ENCODE data around the gene SRP54. TPM values are rescaled to one million over a fixed set of nuclear protein-coding genes. Genes with fewer than 3 reads are reported as not detected.
"Not testable (repeated sequence)": the region's sequence is repeated elsewhere in the genome, so short reads cannot be mapped to it uniquely, and the experiment has no call there.

The SRP54 gene
- polyA plus RNA-seq, 1 experiment: 84.2 TPM

DNA sequence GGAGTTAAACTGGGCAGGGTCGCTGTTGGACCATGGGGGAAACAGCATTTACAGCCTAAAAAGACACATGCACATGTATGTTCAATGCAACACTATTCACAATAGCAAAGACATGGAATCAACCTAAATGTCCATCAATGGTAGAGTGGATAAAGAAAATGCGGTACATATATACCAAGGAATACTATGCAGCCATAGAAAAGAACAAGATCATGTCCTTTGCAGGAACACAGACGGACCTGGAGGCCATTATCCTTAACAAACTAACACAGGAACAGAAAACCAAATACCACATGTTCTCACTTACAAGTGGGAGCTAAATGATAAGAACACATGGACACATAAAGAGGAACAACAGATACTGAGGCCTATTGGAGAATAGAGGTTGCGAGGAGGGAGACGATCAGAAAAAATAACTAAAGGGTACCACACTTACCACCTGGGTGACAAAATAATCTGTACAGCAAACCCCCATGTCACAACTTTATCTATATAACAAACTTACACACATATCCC is 25.0 kb upstream of the SRP54 start:
- Histone ChIP-seq H3K9me3 (ENCODE audit: control insufficient read depth, insufficient read depth, low read length) (no peaks in the 10 kb centered on the region), H3K27me3 (ENCODE audit: control insufficient read depth, insufficient read depth, low read length) (no peaks in the 10 kb centered on the region), H3K4me3 (ENCODE audit: low read depth, low read length) (no peak overlapping the region), H3K27ac (ENCODE audit: low read depth, low read length) (no peak overlapping the region)
- POLR2A ChIA-PET: no interaction called here
- no peak for DNase-seq (ENCODE audit: low read depth, low spot score)
- CTCF ChIA-PET: no interaction called here
- TF ChIP-seq, protein P1, sequence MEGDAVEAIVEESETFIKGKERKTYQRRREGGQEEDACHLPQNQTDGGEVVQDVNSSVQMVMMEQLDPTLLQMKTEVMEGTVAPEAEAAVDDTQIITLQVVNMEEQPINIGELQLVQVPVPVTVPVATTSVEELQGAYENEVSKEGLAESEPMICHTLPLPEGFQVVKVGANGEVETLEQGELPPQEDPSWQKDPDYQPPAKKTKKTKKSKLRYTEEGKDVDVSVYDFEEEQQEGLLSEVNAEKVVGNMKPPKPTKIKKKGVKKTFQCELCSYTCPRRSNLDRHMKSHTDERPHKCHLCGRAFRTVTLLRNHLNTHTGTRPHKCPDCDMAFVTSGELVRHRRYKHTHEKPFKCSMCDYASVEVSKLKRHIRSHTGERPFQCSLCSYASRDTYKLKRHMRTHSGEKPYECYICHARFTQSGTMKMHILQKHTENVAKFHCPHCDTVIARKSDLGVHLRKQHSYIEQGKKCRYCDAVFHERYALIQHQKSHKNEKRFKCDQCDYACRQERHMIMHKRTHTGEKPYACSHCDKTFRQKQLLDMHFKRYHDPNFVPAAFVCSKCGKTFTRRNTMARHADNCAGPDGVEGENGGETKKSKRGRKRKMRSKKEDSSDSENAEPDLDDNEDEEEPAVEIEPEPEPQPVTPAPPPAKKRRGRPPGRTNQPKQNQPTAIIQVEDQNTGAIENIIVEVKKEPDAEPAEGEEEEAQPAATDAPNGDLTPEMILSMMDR (IDR thresholded peaks at IDR 0.05; ENCODE audit: low read depth, low read length): no peak

DNA sequence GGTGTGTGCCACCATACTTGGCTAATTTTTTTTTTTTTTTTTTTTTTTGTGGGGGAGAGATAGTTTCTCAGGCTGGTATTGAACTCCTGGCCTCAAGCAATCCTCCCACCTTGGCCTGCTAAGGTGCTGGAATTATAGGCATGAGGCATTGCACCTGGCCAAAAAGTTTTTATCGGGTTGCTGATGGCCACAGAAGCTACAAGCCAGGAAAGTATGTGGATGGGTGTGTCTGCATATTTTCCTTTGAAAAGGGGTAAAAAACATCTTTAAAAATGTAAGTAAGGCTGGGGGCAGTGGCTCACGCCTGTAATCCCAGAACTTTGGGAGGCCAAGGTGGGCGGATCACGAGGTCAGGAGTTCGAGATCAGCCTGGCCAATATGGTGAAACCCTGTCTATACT is 20.7 kb upstream of the SRP54 start:
- POLR2A ChIA-PET: interaction anchor here (1.0 kb wide), 1 partner anchor 19 kb away, joined by 6 read pairs; no protein-coding TSS in a partner anchor

DNA sequence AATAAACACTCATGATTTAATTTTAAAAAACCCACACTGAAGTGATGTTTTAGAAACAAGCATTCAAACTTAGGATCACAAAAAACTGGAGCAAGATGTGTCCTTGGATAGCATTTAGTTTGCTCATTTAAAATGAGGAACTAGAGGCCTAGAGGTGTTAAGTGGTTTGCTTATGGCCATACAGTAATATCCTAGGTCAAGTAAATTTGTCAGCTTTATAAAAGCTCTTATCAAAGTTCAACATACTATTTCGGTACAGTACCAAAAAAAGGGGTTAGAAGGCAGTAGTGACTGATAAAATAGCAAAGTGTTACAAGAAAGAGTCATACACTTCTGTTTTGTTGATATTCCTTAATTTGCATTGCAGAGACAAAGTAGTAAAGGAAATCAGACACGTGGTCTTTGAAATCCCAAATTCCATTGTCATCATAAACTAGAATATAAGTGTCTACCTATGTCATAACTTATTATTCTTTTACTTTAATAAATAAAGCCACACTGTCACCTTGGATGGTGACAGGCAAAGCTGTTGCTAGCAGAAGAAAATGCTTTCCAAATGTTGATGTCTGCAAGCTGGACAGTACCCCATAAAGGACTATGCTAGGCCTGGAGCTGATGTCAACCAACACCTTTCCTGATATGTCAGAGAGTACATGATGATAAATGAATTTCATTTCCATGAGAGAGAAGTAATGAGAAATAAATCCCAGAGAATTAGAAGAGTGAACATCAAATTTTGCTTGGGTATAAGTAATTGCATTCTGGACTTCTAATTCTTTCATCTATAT is 17.6 kb upstream of the SRP54 start:
- Histone ChIP-seq H3K4me3 (ENCODE audit: low read depth, low read length) (no peak overlapping the region), H3K9me3 (ENCODE audit: control insufficient read depth, insufficient read depth, low read length) (no peaks in the 10 kb centered on the region), H3K27me3 (ENCODE audit: control insufficient read depth, insufficient read depth, low read length) (no peaks in the 10 kb centered on the region), H3K27ac (ENCODE audit: low read depth, low read length) (no peak overlapping the region)
- TF ChIP-seq, protein P1 (IDR thresholded peaks at IDR 0.05; ENCODE audit: low read depth, low read length): no peak
- POLR2A ChIA-PET: no interaction called here
- DNase-seq (ENCODE audit: low read depth, low spot score): no peak
- CTCF ChIA-PET: no interaction called here

More for the DNA sequence above, 20.7 kb upstream of the SRP54 start:
- CTCF ChIA-PET: interaction anchor here (0.6 to 0.7 kb wide), 2 partner anchors 273 to 289 kb away, joined by 3 to 5 read pairs; no protein-coding TSS in a partner anchor
- not testable (repeated sequence) for H3K27ac ChIP-seq (ENCODE audit: low read depth, low read length); H3K27me3 ChIP-seq (ENCODE audit: control insufficient read depth, insufficient read depth, low read length); H3K4me3 ChIP-seq (ENCODE audit: low read depth, low read length); H3K9me3 ChIP-seq (ENCODE audit: control insufficient read depth, insufficient read depth, low read length); DNase-seq (ENCODE audit: low read depth, low spot score)

DNA sequence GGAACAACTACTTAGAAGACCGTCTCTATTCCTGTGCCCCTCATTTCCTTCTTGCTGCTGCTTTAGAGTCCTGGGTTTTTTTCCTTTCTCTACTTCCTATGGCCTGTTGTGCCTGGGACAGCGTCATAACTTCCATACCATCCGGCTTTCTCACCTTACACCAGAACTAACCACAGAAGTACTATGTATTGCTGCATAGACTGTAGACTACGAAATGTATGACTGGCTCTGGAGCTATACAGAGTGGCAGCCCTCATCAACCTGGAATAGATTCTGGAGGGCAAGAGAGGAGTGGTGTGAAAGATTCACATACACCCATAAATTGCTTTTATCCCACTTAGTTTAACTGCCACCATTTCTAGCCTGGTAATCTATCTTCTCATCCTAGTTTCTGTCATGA is 16.9 kb upstream of the SRP54 start:
- Histone ChIP-seq H3K4me3 (ENCODE audit: low read depth, low read length) (no peak overlapping the region), H3K27me3 (ENCODE audit: control insufficient read depth, insufficient read depth, low read length) (no peaks in the 10 kb centered on the region), H3K9me3 (ENCODE audit: control insufficient read depth, insufficient read depth, low read length) (no peaks in the 10 kb centered on the region), H3K27ac (ENCODE audit: low read depth, low read length) (no peak overlapping the region)
- ChIA-PET POLR2A (no interaction called here), CTCF (no interaction called here)
- DNase-seq (ENCODE audit: low read depth, low spot score): no peak
- TF ChIP-seq, protein P1 (IDR thresholded peaks at IDR 0.05; ENCODE audit: low read depth, low read length): no peak

DNA sequence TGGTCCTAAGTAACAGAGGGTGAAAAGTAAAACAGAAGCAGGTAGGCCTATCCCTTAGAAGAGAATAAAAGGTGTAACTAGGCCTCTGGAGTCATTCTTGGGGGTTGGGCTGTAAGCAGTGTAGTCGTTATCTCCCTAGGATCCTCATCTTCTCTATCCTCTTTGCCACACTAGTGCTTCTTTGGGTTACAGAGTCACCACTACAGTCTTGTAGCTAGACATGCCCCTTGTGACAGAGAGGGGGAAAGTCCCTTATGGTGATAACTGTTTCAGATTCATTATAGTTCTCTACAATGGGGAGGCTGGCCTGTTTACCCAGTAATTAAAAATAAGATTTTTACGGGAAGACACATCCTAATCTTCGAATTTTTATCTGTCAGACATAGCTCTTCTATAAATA is 16.4 kb upstream of the SRP54 start:
- Histone ChIP-seq H3K27ac (ENCODE audit: low read depth, low read length) (no peak overlapping the region), H3K9me3 (ENCODE audit: control insufficient read depth, insufficient read depth, low read length) (no peaks in the 10 kb centered on the region), H3K27me3 (ENCODE audit: control insufficient read depth, insufficient read depth, low read length) (no peaks in the 10 kb centered on the region), H3K4me3 (ENCODE audit: low read depth, low read length) (no peak overlapping the region)
- TF ChIP-seq, protein P1 (IDR thresholded peaks at IDR 0.05; ENCODE audit: low read depth, low read length): no peak
- CTCF ChIA-PET: no interaction called here
- DNase-seq (ENCODE audit: low read depth, low spot score): no peak
- POLR2A ChIA-PET: no interaction called here
